NCI-H2196 treated with DMSO at 0.1 percent for 48 hours (cell line): ENCODE data around the gene C19orf44.

Source experiments
- DNase-seq: peaks from one replicate; lab custom pipeline; 2025; ENCODE audit not compliant: unreplicated experiment; lab: John Stamatoyannopoulos, UW

The C19orf44 gene

DNA sequence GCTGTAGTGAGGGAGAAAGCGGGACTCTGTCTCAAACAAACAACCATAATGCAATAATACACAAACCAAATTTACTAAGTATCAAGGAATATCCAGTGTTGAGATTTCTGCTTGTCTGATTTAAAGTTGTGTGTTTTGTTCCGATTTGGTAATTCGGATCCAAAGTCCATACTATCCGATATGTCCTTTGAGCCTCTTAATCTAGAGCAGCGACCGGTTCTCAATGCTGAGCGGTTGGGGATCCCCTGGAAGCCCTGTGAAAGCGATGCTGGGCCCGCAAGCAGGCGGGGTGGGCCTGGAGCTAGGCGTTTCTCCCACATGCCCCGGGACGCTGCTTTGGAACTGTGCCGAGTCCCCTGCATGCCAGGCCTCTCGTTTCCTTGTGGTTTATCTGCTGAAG, 20.2 kb downstream of the C19orf44 start:
- no peak for DNase-seq

DNA sequence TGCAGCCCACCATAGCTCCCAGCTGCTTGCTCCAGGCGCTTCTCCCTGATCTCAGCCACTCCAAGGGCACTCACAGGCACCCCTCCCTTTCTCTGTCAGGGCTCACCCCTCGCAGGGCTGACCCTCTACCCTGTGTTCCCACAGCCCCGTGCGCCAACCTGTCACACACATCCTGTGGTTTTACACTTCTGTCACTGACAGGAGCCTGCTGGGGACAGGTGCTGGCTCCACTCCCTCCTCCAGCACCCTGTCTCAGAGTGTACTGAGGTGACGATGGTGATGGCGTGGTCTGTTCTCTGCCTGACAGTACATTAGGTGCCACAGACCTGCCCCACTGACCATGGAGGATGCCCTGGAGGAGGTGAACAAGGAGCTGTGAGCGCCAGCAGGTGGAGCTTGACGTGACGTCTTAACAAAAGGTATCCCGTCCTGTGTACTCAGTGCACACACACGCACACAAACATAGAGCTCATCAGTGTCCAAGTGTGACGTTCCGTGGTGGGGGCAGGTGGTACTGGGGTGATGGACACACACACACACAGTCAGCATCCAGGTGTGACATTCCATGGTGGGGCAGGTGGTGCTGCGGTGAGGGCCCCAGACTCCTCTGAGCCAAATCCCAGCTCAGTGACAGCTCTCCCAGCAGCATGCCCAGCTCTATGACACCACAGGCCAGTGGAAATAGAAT, 20.9 kb downstream of the C19orf44 start:
- DNase-seq = no peak

DNA sequence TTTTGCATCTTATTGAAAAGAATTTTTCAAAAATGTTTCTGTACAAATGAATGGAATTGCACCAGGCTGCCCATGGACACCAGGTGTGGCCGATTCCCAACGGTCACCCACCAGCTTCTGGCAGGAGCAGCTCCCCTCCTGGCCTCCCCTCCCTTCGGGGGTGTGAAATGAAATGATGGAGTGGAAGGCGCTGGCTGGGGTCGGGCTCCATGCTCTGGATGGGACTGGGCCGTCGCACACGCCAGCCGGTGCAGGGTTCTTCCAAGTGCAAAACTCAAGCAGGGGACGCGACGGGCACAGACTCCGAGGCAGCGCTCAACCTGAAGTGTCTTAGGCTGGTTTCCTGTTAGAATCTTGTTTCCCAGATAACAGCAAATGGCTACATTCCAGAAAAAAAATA, 21.9 kb downstream of the C19orf44 start:
- no peak for DNase-seq

DNA sequence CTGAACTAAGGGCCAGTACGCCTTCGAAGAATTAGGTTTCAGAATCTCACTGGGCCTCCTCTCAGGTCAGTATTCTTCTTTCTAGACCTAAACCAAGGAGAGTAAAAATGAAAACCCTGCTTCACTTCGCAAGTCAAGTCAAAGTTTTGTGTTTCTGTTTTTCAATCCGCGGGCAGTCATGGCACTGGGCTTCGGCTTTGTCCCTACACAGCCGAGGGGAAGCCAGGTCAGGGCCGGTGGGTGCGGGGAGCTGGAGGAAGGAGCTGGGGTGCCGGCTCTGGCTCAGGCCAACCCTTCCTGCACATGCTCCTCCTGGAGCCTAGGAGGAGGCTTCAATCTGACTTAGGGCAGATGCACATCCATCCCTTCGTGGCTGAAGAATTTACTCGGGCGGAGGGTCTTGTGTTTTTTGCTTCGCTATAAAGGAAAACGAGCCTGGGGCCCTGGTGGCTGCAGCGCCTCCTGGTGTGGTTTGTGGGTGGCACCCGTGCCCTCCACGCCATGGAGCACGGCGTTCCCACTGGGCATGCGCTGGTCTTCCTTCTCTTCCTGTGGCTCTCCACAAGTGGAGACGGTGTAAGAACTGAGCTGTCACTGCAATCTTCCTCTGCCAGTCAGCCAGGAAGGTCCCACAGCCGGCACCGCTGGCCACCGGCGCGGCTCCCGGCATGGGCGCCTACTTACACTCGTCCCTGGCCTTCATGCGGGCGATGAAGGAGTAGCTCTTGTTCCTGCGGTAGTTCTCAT, 22.5 kb downstream of the C19orf44 start:
- DNase-seq = no peak

DNA sequence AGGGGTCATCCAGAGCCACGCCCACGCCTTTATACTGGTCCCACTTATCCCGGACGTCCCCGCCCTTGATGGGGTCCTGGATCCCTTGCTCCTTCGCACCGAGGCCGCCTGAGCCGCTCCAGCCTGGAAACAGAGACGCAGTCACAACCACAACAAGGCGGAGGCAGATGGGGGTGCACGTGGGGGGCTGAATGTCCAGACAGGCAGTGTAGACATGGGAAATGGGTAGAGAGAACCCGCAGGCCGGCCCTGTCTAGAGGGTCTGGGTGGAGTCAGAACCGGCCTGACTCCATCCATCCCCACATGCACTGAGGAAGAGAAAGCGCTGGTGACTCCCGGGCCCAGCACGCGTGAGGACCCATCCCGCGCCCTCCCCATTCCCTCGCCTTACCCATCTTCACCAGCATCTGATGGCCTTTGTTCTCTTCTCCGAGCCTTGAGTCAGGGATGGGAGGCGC, 23.1 kb downstream of the C19orf44 start:
- DNase-seq = no peak

DNA sequence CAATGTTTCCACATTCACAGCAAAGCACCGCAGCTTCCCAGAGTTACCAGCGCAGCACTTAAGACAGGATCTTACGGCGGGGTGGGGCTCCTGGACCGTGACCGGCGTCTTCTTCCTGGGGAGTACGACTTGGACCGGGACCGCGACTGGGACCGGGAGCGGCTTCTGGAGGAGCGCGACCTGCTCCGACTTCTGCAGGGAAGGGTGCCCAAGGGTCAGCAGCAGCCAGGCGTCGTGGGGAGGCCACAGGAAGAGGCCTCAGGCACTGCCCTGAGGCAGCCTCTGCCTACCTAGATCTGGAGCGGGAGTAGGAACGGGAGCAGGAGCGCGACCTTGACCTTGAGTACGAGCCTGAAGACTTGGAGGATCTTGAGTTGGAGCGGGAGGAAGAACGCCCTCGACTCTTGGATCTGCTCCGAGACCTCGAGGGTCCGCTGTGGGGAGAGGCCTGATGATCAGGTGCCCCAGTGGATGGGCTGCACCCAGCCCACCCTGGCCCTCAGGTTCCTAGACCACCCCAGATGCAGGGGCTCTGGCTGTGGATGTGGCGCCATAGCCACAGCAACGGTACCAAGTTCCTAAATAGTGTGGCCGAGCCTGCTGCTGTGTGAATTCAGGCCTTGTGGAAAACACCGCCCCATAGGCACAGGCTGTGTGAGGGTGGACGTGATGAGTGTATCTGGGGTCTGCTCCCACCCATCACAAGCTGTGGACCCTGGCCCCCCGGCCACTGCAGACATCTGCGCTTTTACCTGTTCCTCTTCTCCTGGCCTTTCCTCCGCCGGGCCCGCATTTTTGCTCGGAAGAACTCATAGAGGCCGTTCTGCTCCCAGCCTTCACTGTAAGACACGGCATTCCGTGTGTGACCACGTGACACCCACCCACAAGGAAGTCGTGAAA, 24.1 kb downstream of the C19orf44 start:
- DNase-seq = no peak

DNA sequence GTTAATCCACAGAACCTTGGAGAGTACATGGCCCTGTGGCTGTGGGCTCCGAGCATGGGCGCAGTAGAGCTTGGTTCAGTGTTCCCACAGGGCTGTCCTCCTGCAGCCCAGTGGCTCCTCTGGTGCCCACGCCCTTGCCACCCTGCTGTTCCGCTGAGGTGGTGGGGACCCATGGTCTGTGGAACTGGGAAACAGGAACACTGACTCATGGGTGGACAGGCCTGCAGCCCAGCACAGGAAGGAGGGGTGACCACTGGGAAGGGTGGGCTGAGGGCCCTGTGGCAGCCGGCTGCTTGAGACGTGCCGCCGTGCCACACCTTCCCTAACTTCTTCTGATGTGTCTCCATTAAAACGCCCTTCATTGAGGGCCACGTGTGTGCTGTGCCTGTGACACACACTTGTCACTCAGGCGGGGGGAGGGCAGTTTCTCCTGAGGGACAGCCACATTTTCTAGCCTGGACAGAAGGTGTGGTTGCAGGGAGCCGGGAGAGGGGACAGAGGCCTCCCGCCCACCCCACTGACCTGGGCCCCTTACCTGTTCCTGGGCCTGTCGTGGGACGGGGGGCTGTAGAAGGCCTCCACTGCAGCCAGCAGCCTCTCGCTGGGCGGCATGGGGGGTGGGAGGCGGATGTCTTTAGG, 24.9 kb downstream of the C19orf44 start:
- no peak for DNase-seq

DNA sequence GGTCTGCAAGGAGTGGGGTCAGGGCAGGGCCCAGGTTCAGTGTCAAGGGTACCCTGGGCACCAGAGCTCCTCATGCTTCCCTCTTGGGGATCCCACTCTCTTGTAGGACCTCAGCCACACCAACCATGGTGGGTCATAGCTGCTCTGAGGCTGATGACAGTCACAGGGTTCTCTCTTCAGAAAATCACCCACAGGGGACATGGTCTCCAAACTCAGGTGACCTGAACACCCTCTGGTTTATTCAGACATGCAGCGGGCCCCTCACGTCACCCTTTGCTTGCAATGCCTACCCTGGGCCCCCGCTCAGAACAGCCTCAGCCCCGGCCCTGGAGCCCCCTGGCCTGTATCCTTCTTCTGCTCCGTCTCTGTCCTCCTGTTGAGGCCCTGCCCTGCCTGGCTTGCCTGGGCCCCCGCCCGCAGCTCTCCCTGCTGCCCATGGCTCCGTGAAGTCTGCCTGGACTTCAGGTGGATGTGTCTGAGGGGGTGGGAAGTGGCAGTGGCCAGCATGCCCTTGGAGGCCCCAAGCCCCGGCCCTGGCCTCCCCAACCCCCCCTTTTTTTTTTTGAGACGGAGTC, 25.6 kb downstream of the C19orf44 start:
- no peak for DNase-seq

DNA sequence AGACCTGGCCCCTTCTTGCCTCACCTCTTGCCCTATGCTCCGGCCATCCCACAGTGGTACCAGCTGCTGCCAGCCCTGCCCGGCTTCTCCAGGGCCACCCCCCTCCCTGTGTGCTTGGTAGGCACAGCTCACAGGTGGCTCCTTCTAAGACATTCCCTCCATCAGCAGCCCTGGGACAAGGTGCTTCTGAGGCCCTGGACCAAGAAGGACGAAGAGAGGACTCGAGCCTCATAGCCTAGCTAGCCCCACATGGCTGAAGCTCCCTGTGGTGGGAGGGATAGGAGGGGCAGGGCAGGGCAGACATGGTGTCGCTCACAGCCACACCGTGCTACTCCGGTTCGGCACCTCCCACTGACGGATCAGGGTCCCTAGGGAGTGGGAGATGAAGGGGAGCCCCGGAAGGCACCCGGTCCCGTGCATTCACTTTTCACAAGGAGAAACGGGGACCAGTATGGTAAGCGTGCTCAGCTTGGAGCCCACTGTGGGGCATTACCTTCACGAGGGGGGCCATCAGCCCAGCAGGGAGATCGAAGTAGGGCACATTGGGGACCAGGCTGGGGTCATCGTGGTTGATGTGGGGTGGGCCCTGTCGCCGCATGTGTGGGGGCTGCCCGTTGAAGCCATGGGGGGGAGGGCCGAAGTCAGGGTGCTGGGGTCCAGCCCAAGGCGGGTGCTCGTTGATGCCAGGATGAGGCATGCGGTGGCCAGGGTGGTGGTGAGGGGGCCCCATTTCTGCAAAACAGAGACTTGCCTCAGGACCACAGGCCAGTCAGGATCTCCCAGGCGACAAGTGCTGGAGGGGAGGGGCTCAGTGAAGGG, 26.6 kb downstream of the C19orf44 start:
- no peak for DNase-seq

DNA sequence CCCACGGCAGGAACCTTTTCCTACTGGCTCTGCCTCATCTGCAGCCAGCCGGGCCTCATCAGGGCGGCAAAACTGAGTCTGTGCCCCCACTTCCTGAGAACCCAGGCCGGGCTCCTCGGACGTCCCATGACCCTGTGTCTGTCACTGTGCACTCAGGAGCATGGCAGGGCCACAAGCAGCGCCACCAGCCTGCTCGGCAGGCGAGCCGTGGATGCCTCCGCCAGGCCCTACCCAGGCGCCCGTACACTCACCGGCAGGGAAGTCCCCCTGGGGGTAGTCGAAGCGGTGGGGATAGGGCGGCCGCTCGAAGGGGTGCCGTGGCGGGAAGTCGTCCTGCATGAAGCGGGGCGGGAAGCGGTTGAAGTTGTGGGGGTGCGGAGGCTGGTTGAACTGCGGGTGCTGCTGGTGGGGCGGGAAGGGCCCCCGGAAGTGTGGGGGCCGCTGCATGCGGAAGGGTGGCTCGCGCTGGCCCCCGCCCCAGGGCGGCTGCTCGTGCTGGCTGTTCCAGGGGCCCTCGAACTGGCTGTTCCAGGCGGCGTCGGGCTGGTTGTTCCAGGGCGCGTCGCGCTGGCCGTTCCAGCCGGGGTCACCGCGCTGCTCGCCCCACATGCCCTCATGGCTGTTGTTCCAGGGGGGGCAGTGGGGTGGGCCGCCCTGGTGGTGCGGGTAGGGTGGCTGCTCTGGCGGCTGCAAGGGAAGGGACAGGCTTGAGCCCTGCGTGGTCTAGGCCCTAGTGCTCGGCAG, 29.0 kb downstream of the C19orf44 start:
- no peak for DNase-seq

DNA sequence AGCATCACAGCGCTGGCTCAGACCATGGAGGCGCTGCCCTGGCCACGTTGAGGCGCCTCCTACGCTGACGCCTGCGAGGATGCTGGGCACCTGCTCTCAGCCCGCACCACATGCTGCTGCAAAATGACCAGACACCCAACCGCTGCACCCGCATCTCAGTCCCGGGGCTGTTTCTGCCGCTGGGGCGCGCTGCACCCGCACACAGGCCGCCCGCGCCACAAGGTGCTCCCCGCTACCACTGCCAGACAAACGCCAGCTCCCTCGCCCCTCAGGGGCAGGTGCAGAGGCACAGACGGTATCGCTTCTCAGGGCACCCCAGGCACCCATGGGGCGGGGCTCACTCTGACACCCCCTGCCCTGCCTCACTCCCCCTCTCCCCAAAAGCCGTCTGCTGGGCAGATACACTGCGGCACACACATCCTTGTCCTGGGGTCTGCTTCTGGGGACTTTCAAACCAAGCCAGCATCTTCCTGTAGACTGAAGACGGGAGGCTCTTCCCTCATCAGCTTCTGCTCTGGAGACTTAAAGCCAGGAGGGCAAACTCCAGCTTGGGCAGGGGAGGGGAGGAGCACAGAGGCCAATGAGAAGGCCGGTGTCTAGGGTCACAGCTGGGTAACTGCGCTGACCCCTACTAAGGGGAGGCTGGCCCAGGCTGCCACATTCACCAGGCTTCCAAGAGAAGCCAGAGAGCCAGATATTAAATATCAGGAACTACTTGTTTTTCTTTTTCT, 29.7 kb downstream of the C19orf44 start:
- DNase-seq = peak; percentile 32

DNA sequence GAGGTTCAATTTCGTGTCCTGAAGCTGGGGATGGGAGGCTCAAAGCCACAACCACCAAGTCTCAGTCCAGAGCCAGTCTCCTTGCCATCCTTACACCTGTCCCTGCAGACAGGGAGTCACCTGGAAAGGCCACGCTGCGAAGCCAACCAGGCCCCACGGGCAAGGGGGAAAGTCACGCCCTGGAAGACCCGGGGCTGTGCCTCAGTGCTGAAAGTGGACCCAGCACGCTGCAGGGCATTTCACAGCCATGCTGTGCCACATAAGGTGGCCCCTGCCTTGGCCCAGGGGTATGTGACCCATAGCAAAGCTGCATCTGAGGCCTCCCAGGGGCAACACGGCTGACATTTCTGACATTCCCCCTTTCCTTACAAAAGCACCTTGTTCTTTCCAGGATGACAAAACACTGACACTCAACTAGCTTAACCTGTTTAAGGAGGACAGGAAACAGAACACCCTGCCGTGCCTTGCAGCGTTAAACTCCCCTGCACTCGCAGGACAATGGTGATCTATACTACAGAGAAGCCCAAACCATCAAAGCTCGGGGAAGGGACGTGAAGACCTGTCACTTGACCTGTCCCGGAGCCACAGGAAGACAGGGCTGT, 31.2 kb downstream of the C19orf44 start:
- no peak for DNase-seq

DNA sequence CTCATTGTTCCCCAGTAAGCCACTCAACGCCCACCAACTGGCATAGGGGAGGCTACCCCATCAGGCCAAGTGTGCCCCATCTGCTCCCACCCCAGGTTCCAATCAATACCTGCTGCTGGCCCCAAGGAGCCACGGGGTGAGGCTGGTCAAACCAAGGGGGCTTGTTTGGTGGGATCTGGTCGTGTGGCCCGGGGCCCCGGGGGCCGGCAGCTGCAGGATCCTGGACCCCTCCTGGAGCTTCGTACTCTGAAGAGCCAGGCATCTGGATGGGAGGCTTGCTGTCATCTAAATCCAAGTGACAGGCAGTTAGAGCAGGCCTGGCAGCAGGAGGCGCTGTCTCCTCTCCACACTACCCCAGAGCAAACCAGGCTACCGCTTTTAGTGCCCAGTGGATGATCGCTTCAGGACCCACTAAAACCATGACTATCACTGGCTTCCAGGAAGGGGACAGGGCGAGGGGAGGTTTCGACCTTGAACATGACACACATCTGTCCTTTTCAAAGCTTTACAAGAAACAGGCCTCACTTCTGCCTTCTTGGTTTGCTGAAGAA, 31.9 kb downstream of the C19orf44 start:
- no peak for DNase-seq

DNA sequence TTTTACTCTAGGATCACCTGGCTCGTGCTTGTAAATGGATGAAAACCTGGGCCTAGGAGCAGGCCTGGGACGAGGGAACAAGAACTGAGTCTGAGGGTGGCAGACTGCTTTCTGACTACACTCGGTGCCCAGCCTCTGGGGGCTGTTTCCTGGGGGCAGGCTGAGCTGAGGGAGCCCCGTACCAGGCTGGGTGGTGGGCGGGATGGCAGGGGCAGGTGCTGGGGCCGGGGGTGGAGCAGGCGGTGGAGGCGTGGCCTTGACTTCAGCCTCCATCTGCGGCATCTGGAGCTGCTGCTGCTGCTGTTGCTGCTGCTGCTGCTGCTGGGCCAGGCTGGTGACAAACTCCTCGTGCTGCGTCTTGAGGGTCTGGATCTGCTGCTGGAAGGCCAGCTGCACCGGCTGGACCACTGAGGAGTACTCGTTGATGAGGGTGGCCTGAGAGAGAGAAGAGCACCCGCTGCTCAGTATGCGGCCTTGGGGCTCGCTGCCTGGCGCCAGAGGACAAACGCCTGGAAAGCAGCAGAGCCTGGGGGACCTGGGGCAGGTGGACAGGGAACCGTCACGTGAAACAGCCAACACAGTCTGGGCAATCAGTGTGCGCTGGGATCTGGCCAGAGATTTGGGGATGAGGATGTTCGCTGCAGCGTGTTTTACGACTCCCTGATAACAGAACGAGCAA, 33.4 kb downstream of the C19orf44 start:
- no peak for DNase-seq

DNA sequence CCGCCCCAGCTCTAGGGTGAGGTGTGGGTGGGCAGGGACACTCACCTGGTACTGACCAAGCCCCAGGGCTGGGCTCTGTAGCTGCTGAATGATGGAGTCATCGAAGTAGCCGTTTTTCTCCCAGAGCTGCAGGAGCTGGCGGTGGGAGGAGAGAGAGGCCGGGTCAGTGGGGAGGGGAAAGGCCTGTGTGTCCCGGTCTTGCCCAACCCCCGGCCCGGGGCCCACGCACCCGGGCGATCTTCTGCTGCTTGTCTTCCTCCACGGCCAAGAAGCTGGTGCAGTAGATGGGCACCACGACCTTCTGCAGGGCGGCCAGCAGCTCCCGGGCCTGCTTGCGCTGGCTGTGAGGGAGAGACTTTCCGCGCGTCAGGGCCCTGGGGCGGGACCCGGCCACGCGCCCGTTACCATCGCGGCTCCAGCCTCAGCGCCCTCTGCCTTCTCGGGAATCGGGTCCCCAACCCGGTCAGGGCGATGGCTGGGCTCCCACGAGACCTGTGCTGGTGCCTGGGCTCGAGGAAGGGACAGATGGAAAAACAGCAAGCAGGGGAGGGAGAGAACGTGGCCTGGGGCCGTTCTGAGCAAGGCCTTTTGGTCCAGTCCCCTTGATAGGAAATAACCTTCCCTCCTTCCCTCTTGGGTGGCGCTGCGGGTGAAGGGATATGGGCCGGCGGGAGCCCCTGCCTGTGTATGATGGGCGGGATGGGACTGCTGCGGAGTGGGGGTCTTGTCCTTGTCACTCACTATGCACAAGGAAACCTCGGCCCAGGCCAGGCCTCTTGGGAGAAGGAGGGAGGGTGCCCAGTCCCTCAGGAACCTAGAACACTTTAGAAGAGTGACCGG, 34.6 kb downstream of the C19orf44 start:
- no peak for DNase-seq

DNA sequence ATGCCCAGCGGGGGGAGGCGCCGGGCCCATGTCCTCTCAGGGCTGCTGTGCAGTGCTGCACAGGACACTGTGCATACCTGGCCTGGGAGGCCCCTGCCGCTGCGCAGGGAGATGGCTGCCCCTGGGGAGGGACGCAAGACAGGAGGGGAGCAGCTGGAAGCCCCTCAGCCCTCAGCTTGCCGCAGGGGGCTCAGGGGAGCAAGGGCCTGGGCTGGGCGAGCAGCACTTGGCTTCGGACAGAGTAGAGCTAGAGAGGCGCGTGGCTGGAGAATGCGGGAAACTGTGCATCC, 35.1 kb downstream of the C19orf44 start:
- DNase-seq = no peak
